KMS-11 (cell line): ENCODE results near the gene ETV3.

Source experiments
- H2AFZ ChIP-seq: fragments of 200-600 bp; sonication (generic); 2 replicates; pipeline ENCODE4 v1.6.1; 2016; ENCODE audit warnings: antibody characterized with exemption, mixed run types, low read depth
- H3K27ac ChIP-seq: fragments of 200-600 bp; sonication (generic); 2 replicates; pipeline ENCODE4 v1.6.1; 2016; ENCODE audit warnings: mild to moderate bottlenecking, mixed run types
- H3K27me3 ChIP-seq: fragments of 200-600 bp; sonication (generic); 2 replicates; pipeline ENCODE4 v1.6.1; 2017; ENCODE audit warnings: mild to moderate bottlenecking, low read depth, mixed run types, moderate library complexity; ENCODE audit not compliant: insufficient read depth
- H3K36me3 ChIP-seq: fragments of 200-600 bp; sonication (generic); 2 replicates; pipeline ENCODE4 v1.6.1; 2017; ENCODE audit warnings: mild to moderate bottlenecking, mixed run types; ENCODE audit not compliant: insufficient read depth
- H3K4me1 ChIP-seq: fragments of 200-600 bp; sonication (generic); 2 replicates; pipeline ENCODE4 v1.6.1; 2016; ENCODE audit warnings: mild to moderate bottlenecking, low read depth, mixed run types; ENCODE audit not compliant: poor library complexity, severe bottlenecking
- H3K4me2 ChIP-seq: fragments of 200-600 bp; sonication (generic); 2 replicates; pipeline ENCODE4 v1.7.0; 2016; ENCODE audit warnings: mild to moderate bottlenecking, mixed run types
- H3K4me3 ChIP-seq: fragments of 200-600 bp; sonication (generic); IDR thresholded peaks from 2 replicates; pipeline ENCODE4 v1.6.1; 2017; ENCODE audit warnings: low read depth, low read length, mixed read lengths; ENCODE audit not compliant: insufficient read depth
- H3K79me2 ChIP-seq: fragments of 200-600 bp; sonication (generic); 2 replicates; pipeline ENCODE4 v1.6.1; 2016; ENCODE audit warnings: low read depth, mixed run types; ENCODE audit not compliant: insufficient read depth
- H3K9ac ChIP-seq: fragments of 200-600 bp; sonication (generic); 2 replicates; pipeline ENCODE4 v1.6.1; 2016; ENCODE audit warnings: mild to moderate bottlenecking, mixed run types
- H4K20me1 ChIP-seq: fragments of 200-600 bp; sonication (generic); 2 replicates; pipeline ENCODE4 v1.6.1; 2016; ENCODE audit warnings: mild to moderate bottlenecking, mixed run types; ENCODE audit not compliant: insufficient read depth
- TF ChIP-seq, protein P1 (sequence below): fragments of 200-600 bp; sonication (generic); conservative IDR thresholded peaks from 2 replicates; pipeline ENCODE4 v1.6.1; 2017; ENCODE audit warnings: low read depth, mild to moderate bottlenecking, antibody characterized with exemption, low read length, moderate library complexity, mixed read lengths

The ETV3 gene

DNA sequence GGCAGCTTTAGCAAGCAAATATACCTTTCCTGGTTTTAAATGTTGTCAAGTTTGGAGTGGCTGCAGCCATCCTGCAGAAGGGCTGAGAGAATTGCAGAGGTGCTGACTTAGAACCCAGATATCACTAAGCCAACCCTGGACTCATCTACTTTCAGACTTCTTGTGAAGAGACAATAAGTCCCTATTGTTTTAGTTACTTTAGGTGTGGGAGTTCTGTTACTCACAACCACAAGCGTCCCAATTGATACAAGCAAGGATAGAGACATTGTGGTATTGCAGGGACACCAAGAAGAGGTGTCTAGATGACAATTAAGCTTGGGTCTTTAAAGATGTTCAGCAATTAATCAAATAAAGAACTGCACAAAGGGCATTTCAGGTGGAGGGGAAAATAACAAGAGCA is 8.8 kb upstream of the ETV3 start:
- Histone ChIP-seq H3K36me3 (no peaks in the 10 kb centered on the region), H3K27ac (no peak overlapping the region), H3K4me1 (peaks cover 9% of the 10 kb centered on the region), H3K4me2 (no peak overlapping the region), H4K20me1 (no peaks in the 10 kb centered on the region), H3K79me2 (no peaks in the 10 kb centered on the region), H2AFZ (no peak overlapping the region), H3K9ac (no peak overlapping the region), H3K4me3 (no peak overlapping the region), H3K27me3 (no peaks in the 10 kb centered on the region)
- TF ChIP-seq, protein P1, sequence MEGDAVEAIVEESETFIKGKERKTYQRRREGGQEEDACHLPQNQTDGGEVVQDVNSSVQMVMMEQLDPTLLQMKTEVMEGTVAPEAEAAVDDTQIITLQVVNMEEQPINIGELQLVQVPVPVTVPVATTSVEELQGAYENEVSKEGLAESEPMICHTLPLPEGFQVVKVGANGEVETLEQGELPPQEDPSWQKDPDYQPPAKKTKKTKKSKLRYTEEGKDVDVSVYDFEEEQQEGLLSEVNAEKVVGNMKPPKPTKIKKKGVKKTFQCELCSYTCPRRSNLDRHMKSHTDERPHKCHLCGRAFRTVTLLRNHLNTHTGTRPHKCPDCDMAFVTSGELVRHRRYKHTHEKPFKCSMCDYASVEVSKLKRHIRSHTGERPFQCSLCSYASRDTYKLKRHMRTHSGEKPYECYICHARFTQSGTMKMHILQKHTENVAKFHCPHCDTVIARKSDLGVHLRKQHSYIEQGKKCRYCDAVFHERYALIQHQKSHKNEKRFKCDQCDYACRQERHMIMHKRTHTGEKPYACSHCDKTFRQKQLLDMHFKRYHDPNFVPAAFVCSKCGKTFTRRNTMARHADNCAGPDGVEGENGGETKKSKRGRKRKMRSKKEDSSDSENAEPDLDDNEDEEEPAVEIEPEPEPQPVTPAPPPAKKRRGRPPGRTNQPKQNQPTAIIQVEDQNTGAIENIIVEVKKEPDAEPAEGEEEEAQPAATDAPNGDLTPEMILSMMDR: no peak

- Histone ChIP-seq H3K36me3 (no peaks in the 10 kb centered on the region), H3K4me2 (no peak overlapping the region), H3K27me3 (no peaks in the 10 kb centered on the region), H3K79me2 (no peaks in the 10 kb centered on the region), H4K20me1 (no peaks in the 10 kb centered on the region), H3K9ac (no peak overlapping the region), H3K27ac (no peak overlapping the region), H3K4me3 (no peak overlapping the region), H3K4me1 (peaks cover 9% of the 10 kb centered on the region), H2AFZ (no peak overlapping the region)
- TF ChIP-seq, protein P1: no peak
These were observed 8.0 kb upstream of the ETV3 start for GRCh38 chr1:157146244-157146643.

- no peak overlapping the region for H3K9ac ChIP-seq
- H3K36me3 ChIP-seq: no peaks in the 10 kb centered on the region
- no peaks in the 10 kb centered on the region for H3K79me2 ChIP-seq
- H3K4me1 ChIP-seq: peaks cover 9% of the 10 kb centered on the region
- H3K4me2 ChIP-seq: no peak overlapping the region
- H2AFZ ChIP-seq: no peak overlapping the region
- H3K4me3 ChIP-seq: no peak overlapping the region
- TF ChIP-seq, protein P1: no peak
- no peak overlapping the region for H3K27ac ChIP-seq
- H3K27me3 ChIP-seq: no peaks in the 10 kb centered on the region
- H4K20me1 ChIP-seq: no peaks in the 10 kb centered on the region
These were observed 6.9 kb upstream of the ETV3 start for GRCh38 chr1:157145076-157145475.

GRCh38 chr1:157144509-157144908 is 6.3 kb upstream of the ETV3 start:
- H3K27me3 ChIP-seq: no peaks in the 10 kb centered on the region
- H3K36me3 ChIP-seq: no peaks in the 10 kb centered on the region
- H3K4me1 ChIP-seq: peaks cover 10% of the 10 kb centered on the region
- H3K27ac ChIP-seq: no peak overlapping the region
- no peaks in the 10 kb centered on the region for H4K20me1 ChIP-seq
- no peak overlapping the region for H2AFZ ChIP-seq
- TF ChIP-seq, protein P1: no peak
- no peak overlapping the region for H3K4me2 ChIP-seq
- H3K9ac ChIP-seq: no peak overlapping the region
- no peak overlapping the region for H3K4me3 ChIP-seq
- H3K79me2 ChIP-seq: no peaks in the 10 kb centered on the region
